HG02759 (cell line): ENCODE measurements around the gene P3H2.
"Not testable (repeated sequence)": the region's sequence is repeated elsewhere in the genome, so short reads cannot be mapped to it uniquely, and the experiment has no call there.

Experiments used
- ATAC-seq: cut with Tn5 transposase; IDR thresholded peaks from one replicate; pipeline ENCODE4 v1.9.1; 2021; ENCODE audit warnings: mild to moderate bottlenecking, moderate library complexity; ENCODE audit not compliant: unreplicated experiment

Gene P3H2

GRCh38 chr3:190089711-190090110 is 31.0 kb downstream of the P3H2 start:
- ATAC-seq: peak; percentile 77

DNA sequence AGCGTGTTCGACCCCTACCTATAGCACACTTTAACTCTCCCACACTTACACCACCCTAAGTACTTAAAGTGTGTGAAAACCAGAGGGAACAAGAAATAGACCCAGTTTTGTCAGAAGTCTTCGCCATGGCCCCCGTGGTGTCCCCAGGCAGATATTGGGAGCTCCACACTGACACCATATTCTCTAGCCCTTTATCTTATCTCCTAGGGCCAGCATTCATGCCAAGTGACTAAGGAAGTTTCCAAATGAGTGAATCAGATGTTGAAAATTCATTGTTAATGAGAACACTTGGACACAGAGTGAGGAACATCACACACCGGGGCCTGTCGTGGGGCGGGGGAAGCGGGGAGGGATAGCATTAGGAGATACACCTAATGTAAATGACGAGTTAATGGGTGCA is 31.8 kb downstream of the P3H2 start:
- ATAC-seq: no peak

DNA sequence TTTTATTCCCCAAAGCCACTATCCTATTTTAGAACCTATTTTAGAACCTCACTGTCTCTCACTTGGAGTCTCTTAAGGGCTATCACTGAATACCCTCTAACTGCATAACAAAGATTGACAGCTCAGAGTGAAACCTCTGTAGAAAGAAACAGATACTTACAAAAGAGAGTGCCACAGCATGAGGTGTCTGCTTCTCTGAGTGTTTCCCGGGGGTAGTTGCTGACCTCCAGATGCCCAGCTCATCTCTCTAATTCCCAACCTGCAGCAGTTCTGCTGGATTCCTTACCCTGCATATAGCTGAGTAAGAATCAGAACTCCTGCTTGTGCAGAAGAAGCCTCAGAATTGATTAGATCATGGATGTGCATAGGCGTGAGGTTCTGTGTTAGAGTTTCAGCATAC is 34.5 kb downstream of the P3H2 start:
- no peak for ATAC-seq

- ATAC-seq: no peak
These were observed 35.7 kb downstream of the P3H2 start for GRCh38 chr3:190084983-190085382.

GRCh38 chr3:190083635-190084034 is 37.1 kb downstream of the P3H2 start:
- ATAC-seq: no peak

GRCh38 chr3:190081389-190081788 is 39.3 kb downstream of the P3H2 start:
- ATAC-seq: no peak

- not testable (repeated sequence) for ATAC-seq
These were observed 41.5 kb downstream of the P3H2 start for GRCh38 chr3:190079173-190079572.

GRCh38 chr3:190077395-190078045 is 43.2 kb downstream of the P3H2 start:
- ATAC-seq: no peak

DNA sequence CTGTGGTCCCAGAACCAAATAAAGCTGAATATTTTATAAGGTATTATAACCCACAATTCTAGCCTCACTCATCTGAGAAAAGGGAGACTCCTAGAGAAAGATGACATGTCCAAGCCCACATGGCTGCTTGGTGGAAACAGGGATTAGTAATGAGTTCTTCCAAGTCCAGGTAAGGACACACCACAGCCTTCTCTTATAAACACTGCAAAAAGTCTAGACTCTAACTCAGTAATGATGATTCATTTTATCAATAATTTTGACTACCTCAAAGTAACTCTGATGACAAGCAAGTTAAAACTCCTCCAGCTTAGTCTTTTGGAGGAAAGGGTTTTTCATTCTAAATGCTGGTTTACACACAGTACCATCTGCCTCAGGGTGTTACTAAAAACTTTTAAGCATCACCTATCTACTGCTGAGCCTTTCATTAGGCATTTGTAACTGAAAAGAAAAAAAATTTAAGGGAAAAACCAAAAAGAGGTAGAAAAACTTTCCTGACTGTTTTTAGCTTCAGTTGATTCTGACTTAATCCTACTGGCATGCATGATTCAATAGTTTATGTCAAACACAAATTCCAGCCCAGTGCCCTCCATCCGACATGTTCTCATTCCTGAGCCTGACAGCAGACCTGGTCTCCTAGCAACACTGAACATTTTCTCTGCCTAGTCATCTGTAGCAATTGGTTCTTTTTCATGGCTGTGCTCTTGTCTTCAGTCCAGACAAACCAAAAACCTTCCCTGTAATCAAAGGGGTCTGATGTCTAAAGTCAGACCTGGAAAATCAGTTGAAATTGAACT is 43.9 kb downstream of the P3H2 start:
- no peak for ATAC-seq

GRCh38 chr3:190076136-190076535 is 44.6 kb downstream of the P3H2 start:
- no peak for ATAC-seq

DNA sequence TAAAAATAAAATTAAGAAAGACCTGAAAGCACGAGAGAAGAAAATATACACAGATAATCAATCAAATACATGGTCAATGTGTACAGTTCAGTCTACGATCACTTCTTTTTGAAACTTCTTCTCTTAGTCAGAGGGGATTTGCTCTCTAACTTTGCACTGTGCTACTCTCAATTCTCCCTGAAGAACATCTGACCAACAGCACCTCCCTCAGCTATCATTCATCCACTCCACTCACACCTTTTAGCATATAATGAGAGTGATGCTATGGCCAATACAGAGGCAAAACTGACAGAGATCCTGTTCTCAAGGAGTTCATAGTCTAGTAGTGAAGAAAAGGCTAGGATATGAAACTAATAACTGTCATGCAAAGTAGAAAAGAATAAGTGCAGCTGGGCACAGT is 45.9 kb downstream of the P3H2 start:
- no peak for ATAC-seq

GRCh38 chr3:190073264-190074008 is 47.3 kb downstream of the P3H2 start:
- ATAC-seq: no peak

DNA sequence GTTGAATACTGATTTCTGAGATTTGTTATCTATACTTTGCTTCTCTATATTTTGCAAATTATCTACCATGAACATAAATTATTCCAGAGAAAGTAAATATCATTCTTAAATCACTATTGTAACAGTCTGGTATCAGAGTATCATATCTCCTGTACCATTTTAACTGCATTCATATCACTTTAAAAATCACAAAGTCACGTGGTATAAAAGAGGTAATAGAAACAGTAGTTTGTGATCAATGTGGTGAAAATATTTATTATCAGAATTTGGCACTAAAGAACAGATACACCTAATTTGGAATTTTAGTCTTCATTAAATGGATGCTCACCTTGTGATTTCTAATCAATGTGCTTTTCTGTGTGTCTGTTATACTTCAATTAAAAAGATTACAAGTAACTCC is 47.8 kb downstream of the P3H2 start:
- no peak for ATAC-seq

DNA sequence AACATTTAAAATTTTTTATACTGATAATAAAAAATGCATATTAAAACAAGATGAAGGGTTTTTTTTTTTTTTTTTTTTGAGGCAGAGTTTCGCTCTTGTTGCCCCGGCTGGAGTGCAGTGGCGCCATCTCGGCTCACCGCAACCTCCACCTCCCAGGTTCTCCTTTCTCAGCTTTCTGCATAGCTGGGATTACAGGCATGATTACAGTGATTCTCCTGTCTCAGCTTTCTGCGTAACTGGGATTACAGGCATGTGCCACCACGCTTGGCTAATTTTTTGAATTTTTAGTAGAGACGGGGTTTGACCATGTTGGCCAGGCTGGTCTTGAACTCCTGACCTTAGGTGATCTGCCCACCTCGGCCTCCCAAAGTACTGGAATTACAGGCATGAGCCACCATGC is 48.8 kb downstream of the P3H2 start:
- not testable (repeated sequence) for ATAC-seq

GRCh38 chr3:190070622-190071347 is 49.9 kb downstream of the P3H2 start:
- ATAC-seq: no peak

- ATAC-seq: no peak
These were observed 55.5 kb downstream of the P3H2 start for GRCh38 chr3:190065204-190065603.

GRCh38 chr3:190064659-190065058 is 56.0 kb downstream of the P3H2 start:
- ATAC-seq: no peak

- ATAC-seq: no peak
These were observed 56.6 kb downstream of the P3H2 start for GRCh38 chr3:190064112-190064511.

GRCh38 chr3:190063490-190063889 is 57.2 kb downstream of the P3H2 start:
- no peak for ATAC-seq

DNA sequence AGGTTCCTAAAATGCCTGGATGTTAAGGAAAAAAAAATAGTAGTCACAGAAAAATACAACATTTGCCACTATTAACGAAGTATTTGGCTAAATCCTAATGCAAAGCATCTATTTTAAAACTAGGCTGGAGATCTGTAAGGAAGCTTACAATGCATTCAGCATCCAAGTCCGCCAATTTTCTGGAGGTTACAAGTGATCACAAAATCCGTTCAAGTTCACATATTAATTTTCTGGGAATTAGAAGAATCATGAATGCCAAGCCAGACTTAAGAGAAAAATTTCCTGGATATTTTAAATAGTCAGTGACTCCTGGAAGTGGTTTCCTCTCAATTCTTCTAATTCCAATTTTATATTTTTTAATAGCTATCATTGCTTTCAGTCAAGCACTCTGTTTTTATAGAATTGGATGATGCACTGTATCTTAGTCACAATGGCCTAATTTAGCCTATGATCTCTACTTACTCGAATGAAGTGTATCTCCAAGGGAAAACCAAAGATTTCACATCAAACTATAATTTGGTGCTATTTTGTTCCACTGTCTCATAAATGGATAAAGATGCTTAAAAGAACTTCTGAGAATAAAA is 60.4 kb downstream of the P3H2 start:
- ATAC-seq: no peak

DNA sequence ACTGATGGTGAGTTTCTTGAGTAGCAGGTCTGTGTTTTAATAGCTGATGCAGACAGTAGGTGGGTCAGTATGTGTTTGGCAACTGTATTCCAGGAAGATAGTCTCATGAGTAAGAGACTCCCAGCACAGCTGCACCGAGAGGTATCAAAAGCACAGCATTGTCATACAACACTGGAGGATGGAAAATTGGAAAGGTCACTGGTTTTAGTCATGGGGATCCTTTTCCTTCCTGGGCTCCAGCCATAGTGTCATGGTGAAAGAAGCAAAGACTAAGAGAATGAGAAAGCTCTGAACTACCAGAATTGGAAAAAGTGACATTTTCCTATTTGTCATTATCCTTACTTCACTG is 61.5 kb downstream of the P3H2 start:
- ATAC-seq: no peak
